Activated CD8-positive, alpha-beta T cell treated with anti-CD3 and anti-CD28 coated beads for 36 hours (primary cell): Measurements from ENCODE around the gene EMC9. TPM values are rescaled to one million over a fixed set of nuclear protein-coding genes. Genes with fewer than 3 reads are reported as not detected.
A peak's percentile ranks its signal among the peaks of the same experiment; 100 is the strongest.
"Not testable (repeated sequence)": the region's sequence is repeated elsewhere in the genome, so short reads cannot be mapped to it uniquely, and the experiment has no call there.

Experiments
- ATAC-seq: fragments of 200-7000 bp; cut with Tn5 transposase; one replicate; pipeline ENCODE4 v1.10.0; 2021; ENCODE audit warnings: mild to moderate bottlenecking, moderate library complexity
- CTCF ChIA-PET: fragments of 350-600 bp; sonication (Branson Sonifier 250); formaldehyde crosslinking; loops from one replicate; lab custom pipeline; 2021; ENCODE audit warnings: antibody characterized with exemption; lab: Charles Lee
- POLR2A ChIA-PET: fragments of 350-600 bp; sonication (Branson Sonifier 250); formaldehyde crosslinking; loops from one replicate; lab custom pipeline; 2021; ENCODE audit warnings: antibody characterized with exemption; lab: Charles Lee
- DNase-seq: peaks from one replicate; pipeline ENCODE4 v3.0.0-alpha.2; 2020
- H3K27ac Mint-ChIP-seq: one replicate; pipeline ENCODE4 v1.8.0; 2021; ENCODE audit warnings: mild to moderate bottlenecking, mixed read lengths
- H3K27me3 Mint-ChIP-seq: one replicate; pipeline ENCODE4 v1.8.0; 2021; ENCODE audit warnings: mixed read lengths
- H3K36me3 Mint-ChIP-seq: one replicate; pipeline ENCODE4 v1.8.0; 2021; ENCODE audit warnings: low read depth, mixed read lengths
- H3K4me1 Mint-ChIP-seq: one replicate; pipeline ENCODE4 v1.8.0; 2021; ENCODE audit warnings: low read depth, mixed read lengths
- H3K4me3 Mint-ChIP-seq: one replicate; pipeline ENCODE4 v1.8.0; 2021; ENCODE audit warnings: mild to moderate bottlenecking, moderate library complexity, mixed read lengths
- H3K9me3 Mint-ChIP-seq: one replicate; pipeline ENCODE4 v1.8.0; 2021; ENCODE audit warnings: mixed read lengths
- intact Hi-C: fragments of 100-400 bp; cut with micrococcal nuclease; formaldehyde crosslinking; loops from one replicate; pipeline ENCODE4 v1.10.0; 2022
- total RNA-seq, 2 experiments: library from RNA; stranded (reverse); gene quantifications; one replicate each; pipeline ENCODE4 v1.2.3, GENCODE V29; 2021
- TF ChIP-seq, protein P1 (sequence below): fragments of 200-600 bp; IDR thresholded peaks from one replicate; pipeline ENCODE4 v1.8.0; 2022; ENCODE audit warnings: antibody characterized with exemption, mild to moderate bottlenecking

EMC9 gene
- total RNA-seq, 2 experiments from 2014 or later = 39.0 to 39.9 TPM

- TF ChIP-seq, protein P1, sequence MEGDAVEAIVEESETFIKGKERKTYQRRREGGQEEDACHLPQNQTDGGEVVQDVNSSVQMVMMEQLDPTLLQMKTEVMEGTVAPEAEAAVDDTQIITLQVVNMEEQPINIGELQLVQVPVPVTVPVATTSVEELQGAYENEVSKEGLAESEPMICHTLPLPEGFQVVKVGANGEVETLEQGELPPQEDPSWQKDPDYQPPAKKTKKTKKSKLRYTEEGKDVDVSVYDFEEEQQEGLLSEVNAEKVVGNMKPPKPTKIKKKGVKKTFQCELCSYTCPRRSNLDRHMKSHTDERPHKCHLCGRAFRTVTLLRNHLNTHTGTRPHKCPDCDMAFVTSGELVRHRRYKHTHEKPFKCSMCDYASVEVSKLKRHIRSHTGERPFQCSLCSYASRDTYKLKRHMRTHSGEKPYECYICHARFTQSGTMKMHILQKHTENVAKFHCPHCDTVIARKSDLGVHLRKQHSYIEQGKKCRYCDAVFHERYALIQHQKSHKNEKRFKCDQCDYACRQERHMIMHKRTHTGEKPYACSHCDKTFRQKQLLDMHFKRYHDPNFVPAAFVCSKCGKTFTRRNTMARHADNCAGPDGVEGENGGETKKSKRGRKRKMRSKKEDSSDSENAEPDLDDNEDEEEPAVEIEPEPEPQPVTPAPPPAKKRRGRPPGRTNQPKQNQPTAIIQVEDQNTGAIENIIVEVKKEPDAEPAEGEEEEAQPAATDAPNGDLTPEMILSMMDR = no peak
- Mint-ChIP-seq H3K36me3 (peaks cover 18% of the 10 kb centered on the region), H3K27me3 (no peaks in the 10 kb centered on the region), H3K9me3 (no peaks in the 10 kb centered on the region), H3K4me1 (peaks cover 20% of the 10 kb centered on the region), H3K4me3 (peak overlapping the region; percentile 60), H3K27ac (peak overlapping the region; percentile 99)
- ChIA-PET POLR2A (interaction anchor here (0.7 to 9.1 kb wide), 10 partner anchors 13 to 120 kb away, joined by 3 to 80 read pairs (median 4); partner anchors contain the start of genes DHRS4L2, IRF9, PCK2 and PSME1), CTCF (interaction anchor here (0.7 to 10.8 kb wide), 40 partner anchors 8 to 319 kb away, joined by 3 to 218 read pairs (median 5); partner anchors contain the start of genes CARMIL3, CHMP4A, CIDEB and CPNE6)
- DNase-seq (no peak), ATAC-seq (peak; percentile 31)
- intact Hi-C loops = loop anchor here (2.0 kb wide), 1 partner anchor 56 kb away; the partner anchor contains the start of gene CARMIL3
These were observed 33.0 kb downstream of the EMC9 start for GRCh38 chr14:24108336-24108874.

DNA sequence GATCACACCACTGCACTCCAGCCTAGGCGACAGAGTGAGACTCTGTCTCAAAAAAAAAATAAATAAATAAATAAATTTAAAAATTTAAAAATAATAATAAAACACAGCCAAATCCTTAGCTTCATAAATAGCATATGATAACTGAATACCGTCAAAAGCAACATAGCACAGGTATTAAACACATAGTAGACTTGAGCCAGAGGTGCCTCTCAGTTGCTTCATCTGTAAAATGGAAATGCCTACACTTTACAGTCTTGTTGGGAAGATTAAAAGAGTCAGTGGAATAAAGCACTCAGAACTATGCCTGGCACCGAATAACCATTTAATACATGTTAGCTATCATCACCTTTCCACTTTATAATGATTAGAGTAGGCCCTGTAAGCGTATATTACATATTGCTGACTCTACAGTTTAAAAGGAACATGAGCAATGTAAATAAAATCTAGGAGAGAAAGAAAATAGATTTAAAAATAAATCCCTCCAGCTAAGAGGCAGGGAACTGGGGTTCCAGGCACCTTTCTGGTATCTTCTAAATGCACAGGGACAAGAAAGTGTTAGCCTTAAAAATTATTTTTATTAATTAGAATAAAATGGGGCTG is 34.6 kb downstream of the EMC9 start:
- H3K36me3 Mint-ChIP-seq = peaks cover 31% of the 10 kb centered on the region
- ChIA-PET POLR2A (interaction anchor here (1.0 to 9.1 kb wide), 4 partner anchors 9 to 54 kb away, joined by 3 to 80 read pairs (median 6); partner anchors contain the start of genes IRF9 and PCK2), CTCF (interaction anchor here (0.9 to 10.8 kb wide), 10 partner anchors 11 to 72 kb away, joined by 3 to 218 read pairs (median 9); partner anchors contain the start of genes IRF9, PCK2, PSME2 and RNF31)
- ATAC-seq (no peak), DNase-seq (no peak)
- TF ChIP-seq, protein P1 = no peak
- intact Hi-C loops = no loop called here
- H3K9me3 Mint-ChIP-seq = no peaks in the 10 kb centered on the region
- H3K27me3 Mint-ChIP-seq = no peaks in the 10 kb centered on the region
- peaks cover 18% of the 10 kb centered on the region for H3K4me1 Mint-ChIP-seq
- H3K27ac Mint-ChIP-seq = no peak overlapping the region
- no peak overlapping the region for H3K4me3 Mint-ChIP-seq

DNA sequence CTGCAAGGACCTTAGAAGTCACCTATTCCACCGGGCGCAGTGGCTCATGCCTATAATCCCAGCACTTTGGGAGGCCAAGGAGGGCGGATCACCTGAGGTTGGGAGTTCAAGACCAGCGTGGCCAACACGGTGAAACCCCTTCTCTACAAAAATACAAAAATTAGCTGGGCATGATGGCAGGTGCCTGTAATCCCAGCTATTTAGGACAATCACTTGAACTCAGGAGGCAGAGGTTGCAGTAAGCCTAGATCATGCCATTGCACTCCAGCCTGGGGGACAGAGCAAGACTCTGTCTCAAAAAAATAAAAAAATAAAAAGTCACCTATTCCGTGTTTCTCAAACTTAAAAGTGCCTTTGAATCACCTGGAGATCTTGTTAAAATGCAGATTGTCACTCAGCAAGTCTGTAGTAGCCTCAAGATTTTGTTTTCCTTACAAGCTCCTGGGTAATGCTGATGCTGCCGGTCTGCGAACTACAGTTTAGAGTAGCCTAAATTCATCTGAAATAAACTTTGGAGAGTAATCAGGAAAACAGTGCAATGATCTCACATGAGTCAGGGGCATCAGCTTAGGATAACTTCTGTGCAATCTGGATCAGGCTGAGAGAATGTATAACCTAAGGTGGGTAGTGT is 35.7 kb downstream of the EMC9 start:
- ChIA-PET CTCF (interaction anchor here (0.9 to 10.8 kb wide), 7 partner anchors 11 to 56 kb away, joined by 3 to 218 read pairs (median 14); partner anchors contain the start of genes IRF9, PCK2 and PSME2), POLR2A (interaction anchor here (0.7 to 9.1 kb wide), 5 partner anchors 9 to 55 kb away, joined by 3 to 80 read pairs (median 3); partner anchors contain the start of genes DCAF11, NRL and PCK2)
- DNase-seq, intact Hi-C loops, ATAC-seq, H3K4me3 Mint-ChIP-seq, H3K9me3 Mint-ChIP-seq, H3K27me3 Mint-ChIP-seq: not testable (repeated sequence)
- Mint-ChIP-seq H3K36me3 (peaks cover 38% of the 10 kb centered on the region), H3K27ac (peak overlapping the region; percentile 39), H3K4me1 (peaks cover 18% of the 10 kb centered on the region)

DNA sequence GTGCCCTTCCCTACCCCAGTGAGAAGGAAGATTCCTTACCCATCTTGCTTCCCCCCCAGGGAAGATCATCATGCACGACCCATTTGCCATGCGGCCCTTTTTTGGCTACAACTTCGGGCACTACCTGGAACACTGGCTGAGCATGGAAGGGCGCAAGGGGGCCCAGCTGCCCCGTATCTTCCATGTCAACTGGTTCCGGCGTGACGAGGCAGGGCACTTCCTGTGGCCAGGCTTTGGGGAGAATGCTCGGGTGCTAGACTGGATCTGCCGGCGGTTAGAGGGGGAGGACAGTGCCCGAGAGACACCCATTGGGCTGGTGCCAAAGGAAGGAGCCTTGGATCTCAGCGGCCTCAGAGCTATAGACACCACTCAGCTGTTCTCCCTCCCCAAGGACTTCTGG is 37.9 kb downstream of the EMC9 start:
- peaks cover 53% of the 10 kb centered on the region for H3K36me3 Mint-ChIP-seq
- H3K4me3 Mint-ChIP-seq = no peak overlapping the region
- CTCF ChIA-PET = interaction anchor here (1.9 to 10.8 kb wide), 3 partner anchors 9 to 45 kb away, joined by 9 to 218 read pairs (median 199); partner anchors contain the start of gene PCK2
- DNase-seq = no peak
- TF ChIP-seq, protein P1 = no peak
- no peak overlapping the region for H3K27ac Mint-ChIP-seq
- intact Hi-C loops = no loop called here
- no peaks in the 10 kb centered on the region for H3K27me3 Mint-ChIP-seq
- ATAC-seq = no peak
- H3K9me3 Mint-ChIP-seq = no peaks in the 10 kb centered on the region
- POLR2A ChIA-PET = interaction anchor here (0.6 to 9.1 kb wide), 4 partner anchors 8 to 193 kb away, joined by 3 to 80 read pairs (median 10); partner anchors contain the start of genes CHMP4A, DCAF11, NRL and PCK2
- peaks cover 10% of the 10 kb centered on the region for H3K4me1 Mint-ChIP-seq
